K562 (cell line): ENCODE results near the gene OR7A5. TPM values are rescaled to one million over a fixed set of nuclear protein-coding genes. Genes with fewer than 3 reads are reported as not detected.
"Not testable (repeated sequence)": the region's sequence is repeated elsewhere in the genome, so short reads cannot be mapped to it uniquely, and the experiment has no call there.

Experiments
- ATAC-seq: fragments of 200-7000 bp; cut with Tn5 transposase; 3 replicates; pipeline ENCODE4 v1.9.1; 2020; ENCODE audit warnings: moderate library complexity
- BruUV-seq: library from RNA; stranded (reverse); fragments of 400-500 nt; replicated peaks from 2 replicates; lab custom pipeline; 2021; lab: Mats Ljungman, UMichigan
- CTCF ChIA-PET: fragments of 300-600 bp; formaldehyde crosslinking; extraction: SDS; loops from one replicate; lab custom pipeline; 2021; ENCODE audit warnings: low intra/inter-chr PET ratio; lab: Yijun Ruan, JAX
- POLR2A ChIA-PET: fragments of 300-600, 350-650 bp; sonication (Branson Sonifier 250); formaldehyde crosslinking; extraction: SDS; loops from one replicate; lab custom pipeline; 2021; ENCODE audit warnings: antibody characterized with exemption, inconsistent platforms; lab: Yijun Ruan, JAX
- DNase-seq, 4 experiments: peaks; one replicate each; pipeline versions ENCODE4 v3.0.0 to v3.0.0-alpha.2; 2011 to 2018; ENCODE audit warnings: low spot score in 3 of 4, mixed read lengths in 3 of 4; ENCODE audit errors: extremely low read depth in 1 of 4
- FAIRE-seq: peaks from 2 replicates; lab custom pipeline; 2011; peaks lifted over from hg19 to GRCh38; lab: Jason Lieb, UNC
- H2AFZ ChIP-seq: 2 replicates; pipeline ENCODE4 v1.6.0; 2011; ENCODE audit warnings: low read depth, low read length, control low read depth, inconsistent platforms
- H3K27ac ChIP-seq: fragments of 200-600 bp; 3 replicates; pipeline ENCODE4 v1.8.0; 2011; ENCODE audit warnings: low read depth, mild to moderate bottlenecking, control low read depth, inconsistent platforms, low read length, moderate library complexity, mixed read lengths; ENCODE audit errors: extremely low read depth
- H3K27me3 ChIP-seq, 2 experiments: fragments of 300-600 bp in 1 of 2; 2 replicates in 1 of 2; 3 replicates in 1 of 2; pipeline versions ENCODE4 v1.6.0 to v1.8.0; 2011; ENCODE audit warnings: inconsistent platforms in 2 of 2, low read length in 2 of 2, mild to moderate bottlenecking in 1 of 2, mixed read lengths in 1 of 2, moderate library complexity in 1 of 2; ENCODE audit not compliant: control insufficient read depth in 2 of 2, insufficient read depth in 2 of 2
- H3K36me3 ChIP-seq: fragments of 300-600 bp; 3 replicates; pipeline ENCODE4 v1.8.0; 2011; ENCODE audit warnings: mild to moderate bottlenecking, low read length, inconsistent platforms; ENCODE audit not compliant: control insufficient read depth, insufficient read depth
- H3K4me1 ChIP-seq, 2 experiments: fragments of 200-600 bp in 1 of 2; replicated peaks in 1 of 2; 2 replicates in 1 of 2; 3 replicates in 1 of 2; pipeline versions ENCODE4 v1.5.1 to v1.8.0; 2011; ENCODE audit warnings: inconsistent platforms in 2 of 2, low read length in 2 of 2, mild to moderate bottlenecking in 1 of 2, mixed read lengths in 1 of 2, moderate library complexity in 1 of 2; ENCODE audit not compliant: control insufficient read depth in 2 of 2, insufficient read depth in 2 of 2
- H3K4me2 ChIP-seq: 2 replicates; pipeline ENCODE4 v1.6.1; 2011; ENCODE audit warnings: low read length, control low read depth, inconsistent platforms, mixed read lengths; ENCODE audit not compliant: insufficient read depth
- H3K4me3 ChIP-seq: fragments of 200-600 bp; sonication (generic), shearing (Covaris generic); 2 replicates; pipeline ENCODE4 v1.5.1; 2016; ENCODE audit warnings: control low read depth, inconsistent platforms
- H3K79me2 ChIP-seq: fragments of 200-600 bp; 3 replicates; pipeline ENCODE4 v1.8.0; 2011; ENCODE audit warnings: low read length, inconsistent platforms; ENCODE audit not compliant: control insufficient read depth, insufficient read depth
- H3K9ac ChIP-seq, 2 experiments: 2 replicates each; pipeline versions ENCODE4 v1.6.0 to v1.6.1; 2011; ENCODE audit warnings: low read depth in 2 of 2, low read length in 2 of 2, control low read depth in 1 of 2, inconsistent platforms in 1 of 2, mild to moderate bottlenecking in 1 of 2, mixed read lengths in 1 of 2; ENCODE audit not compliant: insufficient read depth in 1 of 2
- H3K9me1 ChIP-seq: one replicate; pipeline ENCODE4 v1.6.0; 2011; ENCODE audit warnings: inconsistent platforms, mild to moderate bottlenecking, low read length, moderate library complexity; ENCODE audit not compliant: control insufficient read depth, insufficient read depth
- H3K9me3 ChIP-seq: replicated peaks from 2 replicates; pipeline ENCODE4 v1.5.1; 2011; ENCODE audit warnings: low read depth, low read length, inconsistent platforms; ENCODE audit not compliant: control insufficient read depth, insufficient read depth
- H4K20me1 ChIP-seq: replicated peaks from 2 replicates; pipeline ENCODE4 v1.6.1; 2011; ENCODE audit warnings: low read length, inconsistent platforms, mixed read lengths; ENCODE audit not compliant: control insufficient read depth, insufficient read depth
- ATF7 ChIP-seq: fragments of 450-650 bp; IDR thresholded peaks from 2 replicates; pipeline ENCODE4 v1.7.1; 2014; ENCODE audit warnings: mild to moderate bottlenecking, moderate library complexity
- CEBPG ChIP-seq, 3 experiments: fragments of 200-800 bp in 1 of 3; sonication (Bioruptor generic) in 1 of 3; sonication (generic) in 1 of 3; formaldehyde crosslinking in 1 of 3; IDR thresholded peaks in 2 of 3; conservative IDR thresholded peaks in 1 of 3; 2 replicates each; pipeline versions ENCODE4 v1.6.1 to v1.8.0; 2016 to 2022; ENCODE audit warnings: missing compliant biosample characterization in 2 of 3, missing genetic modification characterization in 2 of 3, mild to moderate bottlenecking in 1 of 3, missing genetic modification reagents in 1 of 3
- CREM ChIP-seq: IDR thresholded peaks from 2 replicates; pipeline ENCODE4 v1.6.1; 2014; ENCODE audit warnings: antibody characterized with exemption, low read depth
- E2F3 ChIP-seq: fragments of 250-450 bp; sonication (Bioruptor Pico); IDR thresholded peaks from 2 replicates; pipeline ENCODE4 v1.4.0; 2020; ENCODE audit warnings: mild to moderate bottlenecking
- EGR1 ChIP-seq: fragments of 450-650 bp; conservative IDR thresholded peaks from 2 replicates; pipeline ENCODE4 v1.6.1; 2017; ENCODE audit warnings: mild to moderate bottlenecking
- GABPA ChIP-seq: fragments of 200-800 bp; sonication (Bioruptor generic); conservative IDR thresholded peaks from 2 replicates; pipeline ENCODE4 v1.6.1; 2016; ENCODE audit warnings: low read depth, missing genetic modification characterization, missing compliant biosample characterization
- JUND ChIP-seq, 2 experiments: IDR thresholded peaks; 2 replicates in 1 of 2; 3 replicates in 1 of 2; pipeline ENCODE4 v1.6.1; 2011; ENCODE audit warnings: borderline replicate concordance in 2 of 2, low read depth in 2 of 2, low read length in 2 of 2, improper control_type of control experiment in 1 of 2, missing biosample characterization in 1 of 2, missing genetic modification characterization in 1 of 2, missing genetic modification reagents in 1 of 2
- NR2C2 ChIP-seq, 2 experiments: fragments of 200-800 bp in 1 of 2; sonication (Bioruptor generic) in 1 of 2; sonication (generic) in 1 of 2; formaldehyde crosslinking in 1 of 2; IDR thresholded peaks; 2 replicates each; pipeline versions ENCODE4 v1.6.1 to v1.8.0; 2016 to 2022; ENCODE audit warnings: mild to moderate bottlenecking in 1 of 2, missing compliant biosample characterization in 1 of 2, missing genetic modification characterization in 1 of 2, missing genetic modification reagents in 1 of 2
- POLR2G ChIP-seq: fragments of 200-400 bp; formaldehyde crosslinking; IDR thresholded peaks from 2 replicates; pipeline ENCODE4 v1.6.1; 2017; ENCODE audit warnings: low read depth, mild to moderate bottlenecking, antibody characterized with exemption, low read length, moderate library complexity
- ZBTB7A ChIP-seq: IDR thresholded peaks from 2 replicates; pipeline ENCODE4 v1.6.1; 2011; ENCODE audit warnings: low read depth, mild to moderate bottlenecking, low read length, moderate library complexity, borderline replicate concordance; ENCODE audit not compliant: control insufficient read depth
- ZBTB9 ChIP-seq: fragments of 450-650 bp; formaldehyde crosslinking; IDR thresholded peaks from 2 replicates; pipeline ENCODE4 v1.4.0; 2020; ENCODE audit warnings: mild to moderate bottlenecking, moderate library complexity
- ZNF639 ChIP-seq, 2 experiments: fragments of 200-800 bp in 1 of 2; sonication (Bioruptor generic) in 1 of 2; sonication (generic) in 1 of 2; formaldehyde crosslinking in 1 of 2; IDR thresholded peaks in 1 of 2; conservative IDR thresholded peaks in 1 of 2; 2 replicates each; pipeline versions ENCODE4 v1.5.0 to v1.6.1; 2016 to 2020; ENCODE audit warnings: missing compliant biosample characterization in 1 of 2, missing genetic modification characterization in 1 of 2, missing genetic modification reagents in 1 of 2
- WGBS: fragments of 100-300 bp; shearing (Covaris generic); methylation state at CpG from one replicate; pipeline ENCODE4 v1.1.6; 2016; ENCODE audit warnings: low coverage, mixed read lengths; ENCODE audit not compliant: insufficient coverage; ENCODE audit errors: missing lambda C conversion rate; 5-methylcytosine and 5-hydroxymethylcytosine counted together
- in situ Hi-C: fragments of 300-500 bp; cut with MboI; formaldehyde crosslinking; loops from 4 replicates; pipeline ENCODE4 v1.15.0; 2018; ENCODE audit warnings: inconsistent platforms, mixed read lengths
- intact Hi-C: fragments of 100-400 bp; cut with micrococcal nuclease; formaldehyde crosslinking; loops from 2 replicates; pipeline ENCODE4 v1.14.2; 2022
- polyA plus RNA-seq, 8 experiments: library from polyadenylated mRNA; depleted of rRNA in 4 of 8; stranded (reverse) in 5 of 8; unstranded in 3 of 8; fragments of >200 nt; fragmentation: Nextera tagmentation in 2 of 8; fragmentation: Illumina TruSeq in 1 of 8; extraction: Ambion mirVana in 2 of 8; extraction: Trizol in 1 of 8; gene quantifications; 2 replicates each; pipeline versions ENCODE4 v1.2.1 to v1.2.3, GENCODE V29; 2011 to 2014; ENCODE audit warnings: inconsistent platforms in 1 of 8, missing spikeins in 1 of 8
- total RNA-seq, 7 experiments: library from RNA; depleted of rRNA in 6 of 7; stranded (reverse); fragments of >200 nt in 6 of 7; fragmentation: Illumina TruSeq in 2 of 7; extraction: Trizol in 2 of 7; gene quantifications; 2 replicates each; pipeline versions ENCODE4 v1.2.1 to v1.2.3, GENCODE V29; 2011 to 2021; ENCODE audit warnings: low replicate concordance in 1 of 7
- TF ChIP-seq, protein P1 (sequence below): sonication (generic); formaldehyde crosslinking; IDR thresholded peaks from 2 replicates; pipeline ENCODE4 v1.8.0; 2022; ENCODE audit warnings: missing genetic modification reagents, mild to moderate bottlenecking, moderate library complexity, borderline replicate concordance
- TF ChIP-seq, protein P2 (sequence below): sonication (generic); IDR thresholded peaks from 2 replicates; pipeline ENCODE4 v1.6.1; 2016

The OR7A5 gene
- total and polyA plus RNA-seq, 9 of the 15 experiments (the other 6 are each of a cell fraction or from before 2014, with no cell fraction given), result not detected

DNA sequence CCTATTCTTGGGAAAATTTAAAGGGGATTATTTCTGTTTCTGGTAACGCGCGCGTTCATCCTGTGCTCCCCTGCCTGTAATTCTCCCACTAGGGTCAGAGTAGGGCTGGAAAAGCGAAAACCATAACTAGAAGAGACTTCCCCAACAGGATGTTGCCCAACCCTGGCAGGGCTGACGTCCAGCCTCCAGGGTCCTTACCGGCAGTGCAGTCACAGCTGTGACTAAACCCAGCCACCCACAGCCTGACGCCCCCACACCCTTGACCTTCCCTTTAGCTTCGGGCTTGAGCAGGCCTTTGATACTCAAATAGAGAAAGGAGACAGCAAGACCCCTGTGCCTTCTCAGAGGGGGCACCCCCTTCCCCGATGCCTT, 50.3 kb downstream of the OR7A5 start:
- Histone ChIP-seq H2AFZ (peak overlapping the region; percentile 77), H3K4me2 (peak overlapping the region; percentile 58; the same call in 1 of the 2 replicates), H3K4me1 (peaks cover 23 to 27% of the 10 kb centered on the region in 2 experiments), H3K27ac (peak overlapping the region; percentile 86; the same call in 2 of the 3 replicates), H3K9ac (peak overlapping the region; percentile 18 to 83; a peak in 3 of 4 replicates)
- 43% methylated on average over 8 of the region's 10 CpGs for WGBS
- in situ Hi-C loops (loop anchor here (5.0 to 10.0 kb wide), 2 partner anchors 210 to 412 kb away; partner anchors contain the start of gene NDUFB7), intact Hi-C loops (loop anchor here (2.0 kb wide), 1 partner anchor 210 kb away; no protein-coding TSS in a partner anchor)
- FAIRE-seq, result peak; percentile 59
- H4K20me1 ChIP-seq; H3K9me3 ChIP-seq; BruUV-seq; H3K27me3 ChIP-seq; H3K4me3 ChIP-seq; H3K9me1 ChIP-seq; H3K79me2 ChIP-seq; H3K36me3 ChIP-seq; TF ChIP-seq JUND (tag; IDR thresholded peaks at IDR 0.05; ENCODE audit: borderline replicate concordance, low read depth, low read length); NR2C2 (CRISPR knock-in tag; IDR thresholded peaks at IDR 0.05): not testable (repeated sequence)
- peak; percentile 26 to 76 (median 40) for DNase-seq
- ATAC-seq, result peak; percentile 69
- ChIA-PET POLR2A (interaction anchor here (0.7 to 1.9 kb wide), 5 partner anchors 8 to 412 kb away, joined by 3 to 8 read pairs (median 3); no protein-coding TSS in a partner anchor), CTCF (interaction anchor here (0.8 kb wide), 1 partner anchor 211 kb away, joined by 3 read pairs; no protein-coding TSS in a partner anchor)
- TF ChIP-seq EGR1 (peak; percentile 96), ATF7 (0 out of 2 replicates have a peak, but pooled peaks have one; percentile 11), CREM (peak; percentile 72), ZBTB7A (peak; percentile 76; the same call in 1 of the 2 replicates), GABPA (tag) (peak; percentile 25; the same call in 1 of the 2 replicates), E2F3 (0 out of 2 replicates have a peak, but pooled peaks have one; percentile 24), JUND (IDR thresholded peaks at IDR 0.05; ENCODE audit: borderline replicate concordance, low read depth, low read length) (0 out of 2 replicates have a peak, but pooled peaks have one; percentile 36), POLR2G (peak; percentile 42; the same call in 1 of the 2 replicates), CEBPG (CRISPR knock-in tag; IDR thresholded peaks at IDR 0.05) (peak; percentile 83), CEBPG (tag; conservative IDR thresholded peaks at IDR 0.05 in 1 of 2, IDR thresholded peaks at IDR 0.05 in 1 of 2) (peak; percentile 80 to 88), NR2C2 (tag; IDR thresholded peaks at IDR 0.05) (peak; percentile 36; the same call in 1 of the 2 replicates), ZBTB9 (peak; percentile 35; the same call in 1 of the 2 replicates), ZNF639 (CRISPR knock-in tag; conservative IDR thresholded peaks at IDR 0.05 in 1 of 2, IDR thresholded peaks at IDR 0.05 in 1 of 2) (0 out of 4 replicates have a peak, but pooled peaks of 1 of the 2 experiments have one; percentile 30)
- TF ChIP-seq, protein P1, sequence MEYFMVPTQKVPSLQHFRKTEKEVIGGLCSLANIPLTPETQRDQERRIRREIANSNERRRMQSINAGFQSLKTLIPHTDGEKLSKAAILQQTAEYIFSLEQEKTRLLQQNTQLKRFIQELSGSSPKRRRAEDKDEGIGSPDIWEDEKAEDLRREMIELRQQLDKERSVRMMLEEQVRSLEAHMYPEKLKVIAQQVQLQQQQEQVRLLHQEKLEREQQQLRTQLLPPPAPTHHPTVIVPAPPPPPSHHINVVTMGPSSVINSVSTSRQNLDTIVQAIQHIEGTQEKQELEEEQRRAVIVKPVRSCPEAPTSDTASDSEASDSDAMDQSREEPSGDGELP (CRISPR knock-in tag), result peak; percentile 75; the same call in 1 of the 2 replicates
- TF ChIP-seq, protein P2, sequence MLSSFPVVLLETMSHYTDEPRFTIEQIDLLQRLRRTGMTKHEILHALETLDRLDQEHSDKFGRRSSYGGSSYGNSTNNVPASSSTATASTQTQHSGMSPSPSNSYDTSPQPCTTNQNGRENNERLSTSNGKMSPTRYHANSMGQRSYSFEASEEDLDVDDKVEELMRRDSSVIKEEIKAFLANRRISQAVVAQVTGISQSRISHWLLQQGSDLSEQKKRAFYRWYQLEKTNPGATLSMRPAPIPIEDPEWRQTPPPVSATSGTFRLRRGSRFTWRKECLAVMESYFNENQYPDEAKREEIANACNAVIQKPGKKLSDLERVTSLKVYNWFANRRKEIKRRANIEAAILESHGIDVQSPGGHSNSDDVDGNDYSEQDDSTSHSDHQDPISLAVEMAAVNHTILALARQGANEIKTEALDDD, result peak; percentile 69
